GM12878 (cell line): ENCODE measurements around the gene TPK1. TPM values are rescaled to one million over a fixed set of nuclear protein-coding genes. Genes with fewer than 3 reads are reported as not detected.
"Not testable (repeated sequence)": the region's sequence is repeated elsewhere in the genome, so short reads cannot be mapped to it uniquely, and the experiment has no call there.

ENCODE experiments used
- ATAC-seq: fragments of 200-7000 bp; cut with Tn5 transposase; 3 replicates; pipeline ENCODE4 v1.9.1; 2020; ENCODE audit warnings: mild to moderate bottlenecking, moderate library complexity
- BruUV-seq: library from RNA; stranded (reverse); fragments of 400-500 nt; replicated peaks from 2 replicates; lab custom pipeline; 2021; lab: Mats Ljungman, UMichigan
- CTCF ChIA-PET: fragments of 300-600 bp; sonication (Branson Sonifier 250); formaldehyde crosslinking; extraction: SDS; loops from one replicate; lab custom pipeline; 2021; ENCODE audit warnings: inconsistent platforms; lab: Yijun Ruan, JAX
- POLR2A ChIA-PET: fragments of 350-600 bp; formaldehyde crosslinking; extraction: SDS; loops from one replicate; lab custom pipeline; 2021; ENCODE audit warnings: inconsistent platforms; lab: Charles Lee
- RAD21 ChIA-PET: fragments of 300-600 bp; sonication (Branson Sonifier 250); formaldehyde crosslinking; loops from one replicate; lab custom pipeline; 2023; ENCODE audit warnings: antibody characterized with exemption; ENCODE audit not compliant: unreplicated experiment; lab: Charles Lee
- SMC1A ChIA-PET: fragments of 300-600 bp; sonication (Branson Sonifier 250); formaldehyde crosslinking; loops from one replicate; lab custom pipeline; 2023; ENCODE audit not compliant: unreplicated experiment, uncharacterized antibody; lab: Charles Lee
- DNase-seq: peaks from one replicate; pipeline ENCODE4 v3.0.0-alpha.2; 2011; ENCODE audit warnings: low read depth, low spot score
- FAIRE-seq: peaks from 3 replicates; lab custom pipeline; 2011; peaks lifted over from hg19 to GRCh38; lab: Jason Lieb, UNC
- H2AFZ ChIP-seq: 2 replicates; pipeline ENCODE4 v1.6.0; 2011; ENCODE audit warnings: low read depth, low read length, control low read depth; ENCODE audit not compliant: control insufficient read depth
- H3K27ac ChIP-seq: 2 replicates; pipeline ENCODE4 v1.5.1; 2011; ENCODE audit warnings: control low read depth; ENCODE audit not compliant: control insufficient read depth, insufficient read depth
- H3K27me3 ChIP-seq, 2 experiments: replicated peaks in 1 of 2; 2 replicates each; pipeline versions ENCODE4 v1.6.0 to v1.6.1; 2011; ENCODE audit warnings: low read length in 1 of 2; ENCODE audit not compliant: control insufficient read depth in 2 of 2, insufficient read depth in 2 of 2
- H3K36me3 ChIP-seq, 2 experiments: 2 replicates each; pipeline ENCODE4 v1.5.1; 2011; ENCODE audit warnings: low read length in 1 of 2; ENCODE audit not compliant: control insufficient read depth in 2 of 2, insufficient read depth in 2 of 2
- H3K4me1 ChIP-seq: 2 replicates; pipeline ENCODE4 v1.6.1; 2011; ENCODE audit warnings: mild to moderate bottlenecking, low read length, moderate library complexity, mixed read lengths; ENCODE audit not compliant: control insufficient read depth, insufficient read depth
- H3K4me2 ChIP-seq: 2 replicates; pipeline ENCODE4 v1.6.0; 2011; ENCODE audit warnings: control low read depth; ENCODE audit not compliant: control insufficient read depth, insufficient read depth
- H3K4me3 ChIP-seq: fragments of 200-600 bp; sonication (generic); 2 replicates; pipeline ENCODE4 v1.5.1; 2016
- H3K79me2 ChIP-seq: 2 replicates; pipeline ENCODE4 v1.6.0; 2011; ENCODE audit warnings: low read length; ENCODE audit not compliant: control insufficient read depth, insufficient read depth
- H3K9ac ChIP-seq: 2 replicates; pipeline ENCODE4 v1.8.0; 2011; ENCODE audit warnings: low read length, control low read depth, mixed read lengths; ENCODE audit not compliant: control insufficient read depth, insufficient read depth
- H3K9me3 ChIP-seq: replicated peaks from 3 replicates; pipeline ENCODE4 v1.5.1; 2011; ENCODE audit warnings: mild to moderate bottlenecking, low read length; ENCODE audit not compliant: control insufficient read depth, insufficient read depth
- H4K20me1 ChIP-seq: 2 replicates; pipeline ENCODE4 v1.6.0; 2011; ENCODE audit not compliant: control insufficient read depth, insufficient read depth
- CUX1 ChIP-seq: IDR thresholded peaks from 2 replicates; pipeline ENCODE4 v1.6.1; 2012; ENCODE audit warnings: improper control_type of control experiment, low read depth, low read length; ENCODE audit not compliant: insufficient replicate concordance
- E2F8 ChIP-seq: fragments of 450-650 bp; IDR thresholded peaks from 2 replicates; pipeline ENCODE4 v1.6.1; 2018; ENCODE audit warnings: mild to moderate bottlenecking, low read depth, moderate library complexity; ENCODE audit not compliant: partially characterized antibody
- GABPA ChIP-seq: IDR thresholded peaks from 2 replicates; pipeline ENCODE4 v1.6.1; 2014; ENCODE audit warnings: antibody characterized with exemption, low read depth, mild to moderate bottlenecking, inconsistent platforms
- GATAD2B ChIP-seq: fragments of 450-650 bp; conservative IDR thresholded peaks from 2 replicates; pipeline ENCODE4 v1.6.1; 2017; ENCODE audit warnings: low read depth, mild to moderate bottlenecking, moderate library complexity
- IKZF2 ChIP-seq, 2 experiments: fragments of 450-650 bp; IDR thresholded peaks; 2 replicates each; pipeline ENCODE4 v1.6.1; 2017; ENCODE audit warnings: mild to moderate bottlenecking in 2 of 2, moderate library complexity in 2 of 2
- MAX ChIP-seq: IDR thresholded peaks from 2 replicates; pipeline ENCODE4 v1.6.1; 2012; ENCODE audit warnings: low read depth, low read length, improper control_type of control experiment
- NFIC ChIP-seq: IDR thresholded peaks from 2 replicates; pipeline ENCODE4 v1.6.1; 2012; ENCODE audit warnings: low read depth, mild to moderate bottlenecking, inconsistent platforms, low read length, moderate library complexity
- POLR2A ChIP-seq: IDR thresholded peaks from 2 replicates; pipeline ENCODE4 v1.6.1; 2011; ENCODE audit warnings: low read depth, mild to moderate bottlenecking, low read length
- SMAD5 ChIP-seq: IDR thresholded peaks from 2 replicates; pipeline ENCODE4 v1.6.1; 2016; ENCODE audit warnings: antibody characterized with exemption, low read depth
- SMARCA5 ChIP-seq: fragments of 450-650 bp; IDR thresholded peaks from 2 replicates; pipeline ENCODE4 v1.6.1; 2017; ENCODE audit warnings: mild to moderate bottlenecking
- WGBS: methylation state at CpG from one replicate; pipeline ENCODE4 v1.1.6; 2016; ENCODE audit warnings: low lambda C conversion rate; ENCODE audit not compliant: insufficient replicate concordance, insufficient coverage; ENCODE audit errors: missing lambda C conversion rate; 5-methylcytosine and 5-hydroxymethylcytosine counted together
- in situ Hi-C: fragments of 300-500 bp; cut with MboI; formaldehyde crosslinking; loops from 9 replicates; pipeline ENCODE4 v1.14.3; 2018; ENCODE audit warnings: mixed read lengths
- intact Hi-C: fragments of 100-400 bp; cut with micrococcal nuclease; formaldehyde crosslinking; loops from one replicate; pipeline ENCODE4 v1.14.2; 2022; ENCODE audit not compliant: unreplicated experiment
- polyA plus RNA-seq, 11 experiments: library from polyadenylated mRNA; depleted of rRNA in 4 of 11; unstranded in 6 of 11; stranded (reverse) in 5 of 11; fragments of >200 nt; fragmentation: Nextera tagmentation in 4 of 11; fragmentation: Illumina TruSeq in 1 of 11; extraction: Ambion mirVana in 4 of 11; extraction: Trizol in 1 of 11; gene quantifications; 1 replicate in 1 of 11; 2 replicates in 10 of 11; pipeline versions ENCODE4 v1.2.1 to v1.2.3, GENCODE V29; 2011 to 2016; ENCODE audit warnings: inconsistent platforms in 2 of 11, missing spikeins in 2 of 11, low read depth in 1 of 11
- total RNA-seq, 4 experiments: library from RNA; depleted of rRNA in 3 of 4; stranded (reverse); fragments of >200 nt in 3 of 4; fragmentation: Illumina TruSeq in 1 of 4; extraction: Trizol in 1 of 4; gene quantifications; 2 replicates each; pipeline versions ENCODE4 v1.2.1 to v1.2.3, GENCODE V29; 2013 to 2021

TPK1 gene
- total and polyA plus RNA-seq, 10 of the 15 experiments (the other 5 are each of a cell fraction or from before 2014, with no cell fraction given), result 7.1 to 19.0 (median 9.3) TPM

GRCh38 chr7:144780071-144780608 is 55.7 kb downstream of the TPK1 start:
- ChIA-PET POLR2A (no interaction called here), CTCF (no interaction called here), SMC1A (no interaction called here), RAD21 (no interaction called here)
- intact Hi-C loops, result no loop called here
- no peaks in the 10 kb centered on the region for H3K27me3 ChIP-seq
- H3K4me1 ChIP-seq, result no peaks in the 10 kb centered on the region
- FAIRE-seq, result no peak
- H3K9me3 ChIP-seq, result no peaks in the 10 kb centered on the region
- no TSS peak for BruUV-seq
- H3K27ac ChIP-seq, result no peak overlapping the region
- ATAC-seq, result no peak
- no peaks in the 10 kb centered on the region for H3K79me2 ChIP-seq
- no peak overlapping the region for H3K4me3 ChIP-seq
- DNase-seq, result no peak
- WGBS, result 73% methylated on average over 2 of the region's 4 CpGs
- no peak overlapping the region for H3K9ac ChIP-seq
- H3K36me3 ChIP-seq, result no peaks in the 10 kb centered on the region
- in situ Hi-C loops, result no loop called here
- no peak for TF ChIP-seq E2F8
- TF ChIP-seq IKZF2 (IDR thresholded peaks at IDR 0.05), result no peak
- TF ChIP-seq CUX1, result no peak
- no peak for TF ChIP-seq GATAD2B
- no peak for TF ChIP-seq MAX
- TF ChIP-seq SMARCA5, result no peak
- TF ChIP-seq GABPA, result no peak
- no peak for TF ChIP-seq SMAD5
- no peak for TF ChIP-seq NFIC
- TF ChIP-seq POLR2A, result no peak
- H3K4me2 ChIP-seq, result no peak overlapping the region
- H4K20me1 ChIP-seq, result no peaks in the 10 kb centered on the region
- H2AFZ ChIP-seq, result no peak overlapping the region

GRCh38 chr7:144777889-144778288 is 58.0 kb downstream of the TPK1 start:
- H3K27me3 ChIP-seq, H3K4me2 ChIP-seq, H3K9me3 ChIP-seq, intact Hi-C loops, FAIRE-seq, SMC1A ChIA-PET, H3K9ac ChIP-seq, ATAC-seq, H3K4me1 ChIP-seq, RAD21 ChIA-PET, H3K79me2 ChIP-seq, H4K20me1 ChIP-seq, BruUV-seq, H3K4me3 ChIP-seq, CTCF ChIA-PET, DNase-seq, POLR2A ChIA-PET, H3K27ac ChIP-seq, H2AFZ ChIP-seq, H3K36me3 ChIP-seq, in situ Hi-C loops: not testable (repeated sequence)
- 95% methylated on average over 3 of the region's 3 CpGs for WGBS
